HepG2 (cell line): ENCODE data around the gene DENND4A. TPM values are rescaled to one million over a fixed set of nuclear protein-coding genes. Genes with fewer than 3 reads are reported as not detected.

Source experiments
- ATAC-seq: fragments of 200-7000 bp; cut with Tn5 transposase; 3 replicates; pipeline ENCODE4 v1.9.1; 2020; ENCODE audit warnings: mild to moderate bottlenecking, moderate library complexity
- BruUV-seq: library from RNA; stranded (reverse); fragments of 400-500 nt; replicated peaks from 2 replicates; lab custom pipeline; 2021; lab: Mats Ljungman, UMichigan
- CTCF ChIA-PET: fragments of 300-600 bp; formaldehyde crosslinking; extraction: SDS; loops from one replicate; lab custom pipeline; 2021; ENCODE audit warnings: low total read pairs, inconsistent platforms, low intra/inter-chr PET ratio; lab: Yijun Ruan, JAX
- POLR2A ChIA-PET: fragments of 350-600 bp; sonication (Branson Sonifier 250); formaldehyde crosslinking; loops from one replicate; lab custom pipeline; 2020; ENCODE audit warnings: antibody characterized with exemption, inconsistent platforms; lab: Yijun Ruan, JAX
- DNase-seq: peaks from one replicate; pipeline ENCODE4 v3.0.0-alpha.2; 2015; ENCODE audit warnings: low spot score
- FAIRE-seq: peaks from 3 replicates; lab custom pipeline; 2011; peaks lifted over from hg19 to GRCh38; lab: Jason Lieb, UNC
- H2AFZ ChIP-seq: one replicate; pipeline ENCODE4 v1.6.1; 2011; ENCODE audit warnings: low read length, inconsistent platforms
- H3K27ac ChIP-seq: fragments of 300-600 bp; 3 replicates; pipeline ENCODE4 v1.8.0; 2011; ENCODE audit warnings: mixed run types, mild to moderate bottlenecking, mixed read lengths, low read length, inconsistent platforms; ENCODE audit not compliant: insufficient read depth; ENCODE audit errors: extremely low read length
- H3K27me3 ChIP-seq, 2 experiments: fragments of 200-600 bp in 1 of 2; 2 replicates in 1 of 2; 3 replicates in 1 of 2; pipeline versions ENCODE4 v1.6.0 to v1.8.0; 2011; ENCODE audit warnings: low read length in 2 of 2, mild to moderate bottlenecking in 2 of 2, moderate library complexity in 2 of 2, inconsistent platforms in 1 of 2; ENCODE audit not compliant: insufficient read depth in 2 of 2, control insufficient read depth in 1 of 2
- H3K36me3 ChIP-seq, 2 experiments: fragments of 200-600 bp in 1 of 2; replicated peaks in 1 of 2; 2 replicates in 1 of 2; 3 replicates in 1 of 2; pipeline versions ENCODE4 v1.5.1 to v1.8.0; 2011; ENCODE audit warnings: low read length in 2 of 2, inconsistent platforms in 1 of 2; ENCODE audit not compliant: insufficient read depth in 2 of 2, control insufficient read depth in 1 of 2
- H3K4me1 ChIP-seq: 2 replicates; pipeline ENCODE4 v1.5.1; 2012; ENCODE audit warnings: low read length, inconsistent platforms; ENCODE audit not compliant: insufficient read depth
- H3K4me2 ChIP-seq: 2 replicates; pipeline ENCODE4 v1.6.0; 2011; ENCODE audit warnings: low read depth, low read length, inconsistent platforms
- H3K4me3 ChIP-seq, 3 experiments: fragments of 200-600 bp in 1 of 3; sonication (generic), shearing (Covaris generic) in 1 of 3; replicated peaks in 1 of 3; 2 replicates each; pipeline ENCODE4 v1.5.1; 2011 to 2016; ENCODE audit warnings: low read length in 3 of 3, inconsistent platforms in 2 of 3, low read depth in 2 of 3, mild to moderate bottlenecking in 2 of 3, control low read depth in 1 of 3, mixed read lengths in 1 of 3; ENCODE audit not compliant: insufficient read depth in 1 of 3
- H3K79me2 ChIP-seq: one replicate; pipeline ENCODE4 v1.6.1; 2011; ENCODE audit warnings: low read length, inconsistent platforms; ENCODE audit not compliant: insufficient read depth
- H3K9ac ChIP-seq: 2 replicates; pipeline ENCODE4 v1.6.0; 2011; ENCODE audit warnings: mild to moderate bottlenecking, low read depth, low read length, inconsistent platforms; ENCODE audit not compliant: insufficient read depth
- H3K9me3 ChIP-seq: 2 replicates; pipeline ENCODE4 v1.5.1; 2012; ENCODE audit warnings: mild to moderate bottlenecking, low read length
- H4K20me1 ChIP-seq: 2 replicates; pipeline ENCODE4 v1.6.0; 2011; ENCODE audit warnings: inconsistent platforms, mild to moderate bottlenecking, low read length, moderate library complexity; ENCODE audit not compliant: insufficient read depth
- FOXP1 ChIP-seq, 2 experiments: fragments of 450-650 bp in 1 of 2; IDR thresholded peaks; 2 replicates each; pipeline ENCODE4 v1.6.1; 2017 to 2018; ENCODE audit warnings: antibody characterized with exemption in 1 of 2
- GFI1 ChIP-seq: sonication (generic); formaldehyde crosslinking; IDR thresholded peaks from 2 replicates; pipeline ENCODE4 v1.5.0; 2020; ENCODE audit warnings: missing genetic modification reagents, mild to moderate bottlenecking, borderline replicate concordance
- HOXA3 ChIP-seq: sonication (generic); formaldehyde crosslinking; IDR thresholded peaks from 2 replicates; pipeline ENCODE4 v1.5.0; 2020; ENCODE audit warnings: missing genetic modification reagents
- NPAS2 ChIP-seq: sonication (generic); formaldehyde crosslinking; IDR thresholded peaks from 2 replicates; pipeline ENCODE4 v1.8.0; 2022; ENCODE audit warnings: mild to moderate bottlenecking, missing genetic modification reagents, borderline replicate concordance
- RNF2 ChIP-seq: fragments of 450-650 bp; conservative IDR thresholded peaks from 2 replicates; pipeline ENCODE4 v1.6.1; 2016; ENCODE audit warnings: low read depth
- ZFY ChIP-seq: sonication (generic); formaldehyde crosslinking; IDR thresholded peaks from 2 replicates; pipeline ENCODE4 v1.4.0; 2020; ENCODE audit warnings: missing genetic modification reagents
- ZKSCAN8 ChIP-seq: IDR thresholded peaks from 2 replicates; pipeline ENCODE4 v1.6.1; 2016; ENCODE audit warnings: borderline replicate concordance, missing genetic modification reagents, missing compliant biosample characterization
- ZNF138 ChIP-seq: sonication (generic); formaldehyde crosslinking; IDR thresholded peaks from 2 replicates; pipeline ENCODE4 v1.5.0; 2020; ENCODE audit warnings: mild to moderate bottlenecking, low read depth, missing genetic modification reagents
- ZNF205 ChIP-seq: IDR thresholded peaks from 2 replicates; pipeline ENCODE4 v1.6.1; 2018; ENCODE audit warnings: missing biosample characterization, missing genetic modification reagents
- ZNF737 ChIP-seq: sonication (generic); formaldehyde crosslinking; IDR thresholded peaks from 2 replicates; pipeline ENCODE4 v1.5.0; 2020; ENCODE audit warnings: missing genetic modification reagents, mild to moderate bottlenecking, borderline replicate concordance
- WGBS: methylation state at CpG from one replicate; pipeline ENCODE4 v1.1.6; 2017; ENCODE audit warnings: low lambda C conversion rate; 5-methylcytosine and 5-hydroxymethylcytosine counted together
- in situ Hi-C: cut with HindIII; loops from 2 replicates; pipeline ENCODE4 v1.10.0; 2017; ENCODE audit warnings: low pct_unique_long_range_greater_than_20kb; ENCODE audit not compliant: extremely low pct_ligation_motif_present
- intact Hi-C: fragments of 100-400 bp; cut with micrococcal nuclease; formaldehyde crosslinking; loops from one replicate; pipeline ENCODE4 v1.10.0; 2022; ENCODE audit not compliant: unreplicated experiment
- polyA plus RNA-seq, 8 experiments: library from polyadenylated mRNA; depleted of rRNA in 3 of 8; stranded (reverse) in 7 of 8; unstranded in 1 of 8; fragments of >200 nt; fragmentation: Illumina TruSeq in 4 of 8; extraction: Trizol in 4 of 8; gene quantifications; 2 replicates each; pipeline versions ENCODE4 v1.2.1 to v1.2.3, GENCODE V29; 2011 to 2016; ENCODE audit warnings: low read depth in 4 of 8, missing spikeins in 1 of 8, mixed read lengths in 1 of 8; ENCODE audit not compliant: insufficient read depth in 1 of 8
- total RNA-seq, 5 experiments: library from RNA; depleted of rRNA; stranded (reverse); fragments of >200 nt; fragmentation: Illumina TruSeq; extraction: Trizol; gene quantifications; 2 replicates each; pipeline ENCODE4 v1.2.3, GENCODE V29; 2016; ENCODE audit warnings: low read depth in 1 of 5
- TF ChIP-seq, protein P1 (sequence below): sonication (generic); formaldehyde crosslinking; IDR thresholded peaks from 2 replicates; pipeline ENCODE4 v1.4.0; 2020; ENCODE audit warnings: missing genetic modification reagents

DENND4A gene
- total and polyA plus RNA-seq, 2 of the 13 experiments (the other 11 are each of a cell fraction or from before 2014, with no cell fraction given): 13.2 to 18.6 TPM

DNA sequence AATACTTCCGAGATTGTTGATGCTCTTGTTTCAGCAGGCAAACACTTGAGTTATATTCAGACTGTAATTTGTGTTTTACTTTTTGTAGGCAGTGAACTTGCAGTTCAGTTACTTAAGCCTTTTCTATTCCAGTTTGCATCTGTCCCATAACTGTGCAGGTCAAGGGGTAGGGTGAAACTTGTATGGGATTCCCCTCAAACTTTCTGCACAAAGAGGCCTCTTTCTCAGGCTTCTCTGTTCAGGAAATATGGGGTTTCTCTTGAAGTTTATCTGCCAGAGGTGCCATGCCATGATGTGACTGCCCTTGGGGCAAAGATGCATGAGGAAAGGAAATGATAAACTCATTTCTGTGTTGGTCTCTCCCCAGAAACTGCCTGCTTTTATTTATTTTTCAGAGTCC is 103.6 kb downstream of the DENND4A start:
- in situ Hi-C loops: no loop called here
- no peaks in the 10 kb centered on the region for H3K9me3 ChIP-seq
- BruUV-seq: no TSS peak

DNA sequence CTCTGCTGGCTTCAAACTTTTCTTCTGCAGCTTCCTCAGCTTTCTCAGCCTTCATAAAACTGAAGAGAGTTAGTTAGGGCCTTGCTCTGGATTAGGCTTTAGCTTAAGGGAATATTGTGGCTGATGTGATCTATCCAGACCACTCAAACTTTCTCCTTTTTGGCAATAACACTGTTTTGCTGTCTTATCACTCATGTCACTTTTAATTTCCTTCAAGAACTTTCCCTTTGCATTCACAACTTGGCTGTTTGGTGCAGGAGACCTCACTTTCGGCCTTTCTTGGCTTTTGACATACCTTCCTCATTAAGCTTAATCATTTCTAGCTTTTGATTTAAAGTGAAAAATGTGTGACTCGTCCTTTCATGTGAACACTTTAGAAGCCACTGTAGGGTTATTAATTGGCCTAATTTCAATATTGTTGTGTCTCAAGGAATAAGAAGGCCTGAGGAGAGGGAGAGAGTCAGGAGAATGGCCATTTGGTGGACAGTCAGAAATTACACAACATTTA is 109.6 kb downstream of the DENND4A start:
- Histone ChIP-seq H3K4me3 (no peak overlapping the region), H3K9me3 (no peaks in the 10 kb centered on the region), H3K27me3 (no peaks in the 10 kb centered on the region), H3K27ac (no peak overlapping the region), H3K4me1 (no peaks in the 10 kb centered on the region), H3K79me2 (no peaks in the 10 kb centered on the region), H2AFZ (no peak overlapping the region), H3K36me3 (no peaks in the 10 kb centered on the region), H3K9ac (no peak overlapping the region), H4K20me1 (no peaks in the 10 kb centered on the region), H3K4me2 (no peak overlapping the region)
- 97% methylated on average over 2 of the region's 2 CpGs for WGBS
- BruUV-seq: no TSS peak
- TF ChIP-seq ZNF737 (CRISPR knock-in tag) (no peak), ZNF205 (no peak), ZFY (CRISPR knock-in tag) (no peak), GFI1 (no peak), ZNF138 (no peak), RNF2 (no peak), NPAS2 (CRISPR knock-in tag) (no peak)
- TF ChIP-seq, protein P1, sequence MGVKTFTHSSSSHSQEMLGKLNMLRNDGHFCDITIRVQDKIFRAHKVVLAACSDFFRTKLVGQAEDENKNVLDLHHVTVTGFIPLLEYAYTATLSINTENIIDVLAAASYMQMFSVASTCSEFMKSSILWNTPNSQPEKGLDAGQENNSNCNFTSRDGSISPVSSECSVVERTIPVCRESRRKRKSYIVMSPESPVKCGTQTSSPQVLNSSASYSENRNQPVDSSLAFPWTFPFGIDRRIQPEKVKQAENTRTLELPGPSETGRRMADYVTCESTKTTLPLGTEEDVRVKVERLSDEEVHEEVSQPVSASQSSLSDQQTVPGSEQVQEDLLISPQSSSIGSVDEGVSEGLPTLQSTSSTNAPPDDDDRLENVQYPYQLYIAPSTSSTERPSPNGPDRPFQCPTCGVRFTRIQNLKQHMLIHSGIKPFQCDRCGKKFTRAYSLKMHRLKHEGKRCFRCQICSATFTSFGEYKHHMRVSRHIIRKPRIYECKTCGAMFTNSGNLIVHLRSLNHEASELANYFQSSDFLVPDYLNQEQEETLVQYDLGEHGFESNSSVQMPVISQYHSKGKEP (CRISPR knock-in tag): no peak
- CTCF ChIA-PET: no interaction called here
- no peak for FAIRE-seq
- no peak for DNase-seq
- in situ Hi-C loops (no loop called here), intact Hi-C loops (no loop called here)
- no peak for ATAC-seq
- POLR2A ChIA-PET: no interaction called here

More for the DNA sequence above, 103.6 kb downstream of the DENND4A start:
- POLR2A ChIA-PET: no interaction called here
- ATAC-seq (no peak), DNase-seq (no peak), FAIRE-seq (no peak)
- WGBS: 100% methylated on average over 1 of the region's 1 CpG
- no peak overlapping the region for H3K9ac ChIP-seq
- H3K36me3 ChIP-seq: peaks cover 6 to 36% of the 10 kb centered on the region in 2 experiments; a peak in 2 of 5 replicates
- H3K4me3 ChIP-seq: no peak overlapping the region
- H3K27ac ChIP-seq: no peak overlapping the region
- H3K79me2 ChIP-seq: no peaks in the 10 kb centered on the region
- no peaks in the 10 kb centered on the region for H3K27me3 ChIP-seq
- TF ChIP-seq ZKSCAN8 (CRISPR knock-in tag): no peak
- no peak for TF ChIP-seq FOXP1 (IDR thresholded peaks at IDR 0.05)
- no peak for TF ChIP-seq FOXP1 (CRISPR knock-in tag; IDR thresholded peaks at IDR 0.05)
- no peak for TF ChIP-seq HOXA3 (CRISPR knock-in tag)
- H4K20me1 ChIP-seq: no peaks in the 10 kb centered on the region
- no peaks in the 10 kb centered on the region for H3K4me1 ChIP-seq
- CTCF ChIA-PET: no interaction called here
- H3K4me2 ChIP-seq: no peak overlapping the region
- intact Hi-C loops: no loop called here
- H2AFZ ChIP-seq: no peak overlapping the region
